HG03039 (cell line): ENCODE data around the gene PLEKHA5.
"Not testable (repeated sequence)": the region's sequence is repeated elsewhere in the genome, so short reads cannot be mapped to it uniquely, and the experiment has no call there.

Source experiments
- ATAC-seq: cut with Tn5 transposase; IDR thresholded peaks from one replicate; pipeline ENCODE4 v1.9.1; 2021; ENCODE audit warnings: mild to moderate bottlenecking, moderate library complexity; ENCODE audit not compliant: unreplicated experiment

PLEKHA5 gene

GRCh38 chr12:19397534-19397933 is 268.0 kb downstream of the PLEKHA5 start:
- no peak for ATAC-seq

- ATAC-seq: no peak
Measured at GRCh38 chr12:19398376-19399363, 269.1 kb downstream of the PLEKHA5 start.

- not testable (repeated sequence) for ATAC-seq
Measured at GRCh38 chr12:19400649-19401285, 271.2 kb downstream of the PLEKHA5 start.

GRCh38 chr12:19402211-19402610 is 272.7 kb downstream of the PLEKHA5 start:
- ATAC-seq: no peak

GRCh38 chr12:19402743-19403431 is 273.4 kb downstream of the PLEKHA5 start:
- ATAC-seq: no peak

- ATAC-seq: no peak
Measured at GRCh38 chr12:19404242-19404880, 274.8 kb downstream of the PLEKHA5 start.

- ATAC-seq: no peak
Measured at GRCh38 chr12:19409376-19409775, 279.8 kb downstream of the PLEKHA5 start.

- no peak for ATAC-seq
Measured at GRCh38 chr12:19410211-19410610, 280.7 kb downstream of the PLEKHA5 start.

- no peak for ATAC-seq
Measured at GRCh38 chr12:19410629-19411185, 281.2 kb downstream of the PLEKHA5 start.

- no peak for ATAC-seq
Measured at GRCh38 chr12:19411234-19412204, 282.0 kb downstream of the PLEKHA5 start.

- ATAC-seq: no peak
Measured at GRCh38 chr12:19412844-19413243, 283.3 kb downstream of the PLEKHA5 start.

- ATAC-seq: not testable (repeated sequence)
Measured at GRCh38 chr12:19413582-19413981, 284.0 kb downstream of the PLEKHA5 start.

GRCh38 chr12:19415563-19415962 is 286.0 kb downstream of the PLEKHA5 start:
- ATAC-seq: no peak

GRCh38 chr12:19419086-19419485 is 289.6 kb downstream of the PLEKHA5 start:
- no peak for ATAC-seq

- no peak for ATAC-seq
Measured at GRCh38 chr12:19421503-19422282, 292.2 kb downstream of the PLEKHA5 start.

GRCh38 chr12:19423166-19423930 is 293.8 kb downstream of the PLEKHA5 start:
- no peak for ATAC-seq
